ENCODE results near the gene MYO1C.
A peak's percentile ranks its signal among the peaks of the same experiment; 100 is the strongest.
"Not testable (repeated sequence)": the region's sequence is repeated elsewhere in the genome, so short reads cannot be mapped to it uniquely, and the experiment has no call there.

Gene MYO1C

DNA sequence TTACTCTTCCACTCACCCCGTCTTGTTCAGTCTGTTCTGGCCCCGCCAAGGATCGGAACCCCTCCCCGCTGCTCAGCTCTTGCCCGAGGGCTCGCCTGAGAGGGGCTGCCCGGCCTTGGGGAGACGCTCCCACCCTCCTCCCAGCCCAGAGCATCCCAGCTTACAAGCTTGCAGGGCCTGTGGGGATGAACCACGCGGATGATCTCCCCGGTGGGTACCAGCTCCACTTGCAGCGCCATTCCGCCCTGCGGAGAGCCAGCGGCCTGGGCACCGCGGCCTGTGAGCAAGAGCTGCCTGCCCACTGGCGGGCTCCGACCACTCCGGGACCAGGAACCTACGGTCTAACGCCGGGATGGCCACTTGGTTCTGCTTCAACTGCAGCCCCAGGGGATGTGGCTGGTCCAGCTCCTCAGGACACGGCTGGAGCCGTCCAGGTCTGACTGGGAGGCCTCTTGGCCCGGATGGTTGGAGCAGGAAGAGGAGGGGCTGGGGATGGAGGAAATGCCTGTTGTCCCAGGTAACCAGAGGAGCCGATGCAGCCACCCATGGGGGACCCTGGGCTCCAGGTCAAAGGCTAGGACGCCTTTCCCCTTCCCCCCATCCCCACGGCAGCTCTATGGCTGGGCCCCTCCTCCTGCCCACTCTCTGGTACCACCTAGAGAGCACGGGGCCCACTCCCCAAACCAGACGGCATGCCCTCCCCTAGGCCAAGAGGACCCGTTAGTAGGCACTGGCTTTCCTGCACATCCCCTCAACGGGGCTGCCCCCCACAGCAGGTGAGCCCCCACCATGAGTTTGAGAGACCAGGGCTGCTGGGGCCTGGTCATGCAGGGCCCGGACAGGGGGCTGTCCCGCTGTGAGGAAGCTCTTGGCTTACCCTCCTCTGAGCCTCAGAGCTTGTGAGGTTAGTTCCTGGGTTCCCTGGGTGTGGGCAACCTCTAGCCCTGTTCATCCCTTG is at the start of gene MYO1C:
Gene MYO1C, minus strand, starts transcription at position 438 of the 958 bp plus-strand sequence. Its CDS starts 199 bp downstream, at position 239.
- DNase-seq (ENCODE audit: low read depth in 2 of 3, low spot score in 2 of 3) = no peak

DNA sequence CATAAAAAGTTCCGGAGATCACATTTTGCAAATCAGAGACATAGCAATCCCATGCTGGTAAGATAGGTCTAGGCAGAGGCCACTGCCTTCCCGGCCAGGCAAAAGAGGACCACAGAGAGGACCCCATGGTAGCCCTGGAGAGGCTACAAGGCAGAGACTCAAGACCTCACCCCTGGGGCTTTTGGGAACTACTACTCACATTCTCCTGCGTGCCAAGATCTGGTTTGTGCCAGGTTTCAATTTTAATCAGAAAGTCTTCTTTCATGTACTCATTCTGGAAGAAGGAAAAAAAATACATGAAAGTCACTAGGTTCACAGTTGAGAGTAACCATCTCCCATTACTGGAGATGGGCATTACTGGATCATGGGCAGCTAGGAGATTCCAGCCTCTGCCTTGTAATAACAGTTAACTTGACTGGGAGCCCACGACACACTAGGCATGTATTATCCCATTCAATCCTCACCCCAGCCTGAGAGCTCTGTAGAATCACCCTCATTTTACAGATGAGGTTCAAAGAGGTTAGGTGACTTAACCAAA is 49.0 kb upstream of the MYO1C start:
- no peak for DNase-seq (ENCODE audit: low read depth in 2 of 3, low spot score in 2 of 3)

DNA sequence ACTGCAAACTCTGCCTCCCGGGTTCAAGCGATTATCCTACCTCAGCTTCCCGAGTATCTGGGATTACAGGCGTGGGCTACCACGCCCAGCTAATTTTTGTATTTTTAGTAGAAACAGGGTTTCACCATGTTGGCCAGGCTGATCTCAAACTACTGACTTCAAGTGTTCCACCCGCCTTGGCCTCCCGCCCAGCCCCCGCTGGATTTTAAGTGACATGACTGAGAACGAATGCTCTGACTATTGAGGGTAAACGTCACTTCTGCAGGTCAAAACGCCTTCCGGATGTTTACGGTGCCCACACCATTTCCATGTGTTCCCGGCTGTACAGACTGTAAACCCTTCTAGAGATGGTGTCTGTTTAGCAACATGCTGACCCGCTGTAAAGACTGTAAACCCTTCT is 47.3 kb upstream of the MYO1C start:
- DNase-seq (ENCODE audit: low read depth in 2 of 3, low spot score in 2 of 3) = no peak

DNA sequence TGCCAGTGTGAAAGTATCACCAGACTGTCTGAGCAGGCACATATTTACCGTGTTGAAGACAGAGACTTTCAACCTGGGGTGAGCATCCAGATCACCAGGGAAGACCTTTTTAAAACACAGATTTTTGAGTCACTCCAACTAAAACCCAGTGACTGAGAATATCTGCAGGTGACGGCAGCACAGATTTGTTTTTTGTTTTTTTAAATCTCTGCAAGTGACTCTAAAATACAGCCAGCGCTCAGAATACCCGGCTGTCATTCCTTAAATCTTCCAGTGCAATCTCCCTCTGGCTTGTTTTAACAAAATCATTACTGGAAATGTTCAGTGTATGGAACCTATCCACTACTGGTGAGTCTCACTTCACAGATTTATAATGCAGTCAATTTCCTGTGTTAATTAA is 43.3 kb upstream of the MYO1C start:
- no peak for DNase-seq (ENCODE audit: low read depth in 2 of 3, low spot score in 2 of 3)

- no peak for DNase-seq (ENCODE audit: low read depth in 2 of 3, low spot score in 2 of 3)
Measured at GRCh38 chr17:1533661-1534325, 41.3 kb upstream of the MYO1C start.

DNA sequence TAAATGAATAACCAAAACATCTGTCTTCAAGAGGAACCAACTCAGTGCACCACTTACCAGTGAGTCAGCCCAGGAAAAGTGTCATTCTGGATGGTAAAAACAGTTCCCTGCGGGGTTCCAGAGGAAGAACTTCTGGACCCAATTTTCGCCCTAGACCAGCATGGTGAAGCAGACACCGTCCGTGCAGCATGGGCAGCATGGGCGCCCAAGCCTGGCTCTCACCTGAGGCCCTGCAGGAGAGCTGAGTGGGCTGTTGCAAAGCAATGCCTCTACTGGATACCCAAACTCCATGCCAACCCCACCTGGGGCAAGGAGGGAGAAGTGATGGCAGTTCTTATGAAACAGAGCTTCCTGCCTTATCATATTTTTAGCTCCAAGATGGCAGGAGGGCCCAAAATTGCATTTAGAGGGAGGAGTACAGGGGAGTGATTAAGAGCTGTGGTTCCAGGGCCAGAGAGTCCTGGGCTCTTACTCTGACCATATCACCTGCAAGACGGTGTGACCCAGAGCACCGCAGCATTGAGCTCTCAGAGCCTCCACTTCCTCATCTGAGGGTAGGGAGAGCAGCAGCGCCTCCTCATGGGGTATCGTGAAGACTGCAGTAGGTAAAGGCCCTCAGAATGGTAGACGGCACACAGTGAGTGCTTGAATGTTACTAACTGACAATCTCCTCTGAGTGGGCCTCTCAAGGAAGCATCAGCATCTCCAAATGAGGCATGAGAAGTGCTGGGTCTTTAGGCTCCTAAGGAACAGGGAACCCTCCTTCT is 40.5 kb upstream of the MYO1C start:
- no peak for DNase-seq (ENCODE audit: low read depth in 2 of 3, low spot score in 2 of 3)

DNA sequence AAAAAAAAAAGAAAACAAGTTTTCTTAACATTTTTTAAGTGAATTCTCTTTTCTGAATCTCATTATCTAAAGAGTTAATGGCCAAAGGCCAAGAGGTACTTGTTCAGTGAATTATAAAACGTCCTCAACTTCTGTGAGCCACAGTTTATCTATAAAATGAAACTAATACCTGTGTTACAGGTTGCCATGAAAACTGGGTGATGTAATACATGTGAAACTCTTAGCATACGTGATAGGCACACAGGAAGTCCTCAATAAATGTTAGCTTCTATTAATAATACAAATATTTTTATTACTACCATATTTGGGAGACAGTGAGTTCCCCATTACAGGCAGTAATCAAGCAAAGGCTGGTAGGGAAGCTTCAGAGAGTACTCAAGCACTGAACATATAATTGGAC is 37.4 kb upstream of the MYO1C start:
- no peak for DNase-seq (ENCODE audit: low read depth in 2 of 3, low spot score in 2 of 3)

DNA sequence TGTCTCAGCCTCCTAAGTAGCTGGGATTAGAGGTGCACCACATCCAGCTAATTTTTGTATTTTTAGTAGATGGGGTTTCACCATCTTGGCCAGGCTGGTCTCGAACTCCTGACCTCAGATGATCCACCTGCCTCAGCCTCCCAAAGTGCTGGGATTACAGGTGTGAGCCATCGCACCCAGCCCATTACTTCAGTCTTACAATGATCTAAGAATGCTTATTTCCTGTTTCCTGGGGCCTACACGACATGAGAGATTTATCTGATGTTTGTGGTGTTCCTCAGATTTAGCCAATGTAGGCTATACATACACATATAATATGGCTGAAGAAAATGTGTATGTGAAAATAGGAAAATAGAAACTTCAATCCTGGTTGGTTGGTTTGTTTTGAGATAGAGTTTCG is 34.4 kb upstream of the MYO1C start:
- not testable (repeated sequence) for DNase-seq (ENCODE audit: low read depth in 2 of 3, low spot score in 2 of 3)

- DNase-seq (ENCODE audit: low read depth in 2 of 3, low spot score in 2 of 3) = no peak
Measured at GRCh38 chr17:1522626-1523025, 30.1 kb upstream of the MYO1C start.

DNA sequence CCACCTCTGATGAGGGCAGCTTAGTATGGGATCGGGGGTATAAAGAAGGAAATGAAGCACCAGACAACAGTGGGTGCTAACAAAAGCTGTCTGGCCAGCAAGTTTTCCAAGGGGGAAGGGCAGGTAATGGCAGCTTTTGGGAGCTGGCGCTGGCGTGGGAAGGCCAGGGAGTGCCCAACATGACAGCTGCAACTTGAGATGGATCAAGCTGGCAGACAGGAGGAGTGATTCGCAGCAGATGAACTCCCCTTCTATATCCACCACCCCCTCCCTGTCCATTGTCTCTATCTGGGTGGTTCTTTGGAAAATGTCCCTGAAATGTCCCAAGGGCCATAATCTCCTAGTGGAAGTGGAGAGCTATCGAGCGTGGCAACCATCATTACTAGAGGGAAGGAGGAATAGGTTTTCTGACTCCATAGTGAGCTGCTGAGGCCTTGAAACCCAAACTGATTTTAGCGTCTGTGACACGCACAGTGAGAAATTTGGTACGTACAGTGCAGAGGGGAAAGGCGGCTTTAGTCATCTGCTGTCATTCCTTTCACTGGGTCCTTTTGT is 28.7 kb upstream of the MYO1C start:
- DNase-seq (ENCODE audit: low read depth in 2 of 3, low spot score in 2 of 3) = no peak

DNA sequence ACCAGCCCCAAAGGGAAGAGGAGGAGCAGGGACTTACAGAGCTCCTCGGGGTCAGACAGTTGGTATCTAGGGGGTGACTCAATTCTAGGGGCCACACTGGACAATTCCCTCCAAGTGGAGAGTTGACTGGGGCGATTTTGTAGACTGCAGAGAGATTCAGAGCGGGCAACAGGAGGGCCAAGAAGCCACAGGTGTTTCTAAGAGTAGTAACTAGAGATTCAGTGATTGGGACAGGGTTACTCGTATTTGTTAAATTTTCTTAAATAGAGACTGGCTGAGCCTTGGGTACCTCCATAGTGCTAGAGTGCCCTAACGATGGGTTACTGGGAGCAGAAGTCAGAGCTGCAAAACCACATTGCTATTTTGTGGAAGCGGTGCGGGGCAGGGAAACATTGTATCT is 27.2 kb upstream of the MYO1C start:
- no peak for DNase-seq (ENCODE audit: low read depth in 2 of 3, low spot score in 2 of 3)

- no peak for DNase-seq (ENCODE audit: low read depth in 2 of 3, low spot score in 2 of 3)
Measured at GRCh38 chr17:1518410-1518809, 25.9 kb upstream of the MYO1C start.

- DNase-seq (ENCODE audit: low read depth in 2 of 3, low spot score in 2 of 3) = peak; percentile 88 to 97 (median 95)
Measured at GRCh38 chr17:1516388-1517161, 24.1 kb upstream of the MYO1C start, which contains the start of gene INPP5K. Gene INPP5K, minus strand, starts transcription at chr17:1516612. Its CDS starts 113 bp downstream, at chr17:1516499.

DNA sequence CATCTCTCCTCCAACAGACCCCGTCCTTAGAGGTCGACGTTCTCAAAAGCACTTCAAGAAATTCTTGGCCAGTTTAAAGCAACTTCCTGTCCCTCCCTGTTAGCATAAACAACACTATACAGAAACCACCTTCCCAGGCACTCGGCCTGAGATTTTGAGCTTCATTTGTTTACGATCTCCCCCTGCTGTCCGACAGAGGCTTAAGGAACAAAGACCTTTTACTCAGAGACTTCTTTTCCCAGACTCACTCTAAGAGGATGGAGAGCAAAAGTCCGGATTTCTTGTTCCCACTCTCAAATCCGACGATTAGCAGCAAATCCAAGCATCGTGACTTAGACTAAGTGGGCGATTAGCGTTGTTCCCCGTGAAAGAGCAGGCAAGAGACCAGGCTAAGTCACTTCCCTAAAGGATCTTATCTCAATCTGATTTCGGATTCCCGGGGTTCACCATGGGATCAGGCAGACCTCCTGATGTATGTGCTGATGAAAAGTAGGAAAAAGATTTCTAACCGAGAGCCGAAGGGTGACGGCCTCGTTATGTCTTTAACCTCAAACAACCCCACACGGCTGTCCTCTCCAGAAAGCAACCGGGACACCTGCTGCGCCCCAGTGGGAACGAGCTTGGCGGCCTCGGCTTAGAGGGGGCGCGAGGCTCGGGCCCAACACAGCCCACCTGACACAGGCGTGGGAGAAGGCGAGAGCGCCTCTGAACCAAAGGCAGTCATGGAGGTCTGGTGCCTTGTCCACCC is 23.3 kb upstream of the MYO1C start:
- no peak for DNase-seq (ENCODE audit: low read depth in 2 of 3, low spot score in 2 of 3)

GRCh38 chr17:1512351-1512750 is 19.9 kb upstream of the MYO1C start:
- no peak for DNase-seq (ENCODE audit: low read depth in 2 of 3, low spot score in 2 of 3)

GRCh38 chr17:1511756-1512321 is 19.4 kb upstream of the MYO1C start:
- DNase-seq (ENCODE audit: low read depth in 2 of 3, low spot score in 2 of 3) = no peak

DNA sequence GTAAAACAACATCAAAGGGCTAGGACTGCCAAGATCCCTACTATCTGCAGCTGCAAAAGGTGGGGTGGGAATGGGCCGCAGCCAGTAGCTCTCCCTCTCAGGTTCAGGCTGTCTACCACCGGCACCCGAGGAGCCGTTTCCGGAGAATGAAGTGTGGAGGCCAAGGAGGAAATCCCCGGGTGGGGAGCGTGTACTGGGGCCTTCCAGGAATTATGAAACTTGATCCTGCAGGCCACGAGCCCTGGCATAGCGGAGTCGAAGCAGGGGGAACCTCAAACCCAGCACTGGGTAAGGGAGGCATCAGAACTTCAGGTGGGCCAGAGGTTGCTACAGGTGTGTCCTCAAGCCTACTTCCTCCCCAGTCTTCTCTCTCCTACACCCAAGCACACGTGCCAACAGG is 18.8 kb upstream of the MYO1C start:
- no peak for DNase-seq (ENCODE audit: low read depth in 2 of 3, low spot score in 2 of 3)

DNA sequence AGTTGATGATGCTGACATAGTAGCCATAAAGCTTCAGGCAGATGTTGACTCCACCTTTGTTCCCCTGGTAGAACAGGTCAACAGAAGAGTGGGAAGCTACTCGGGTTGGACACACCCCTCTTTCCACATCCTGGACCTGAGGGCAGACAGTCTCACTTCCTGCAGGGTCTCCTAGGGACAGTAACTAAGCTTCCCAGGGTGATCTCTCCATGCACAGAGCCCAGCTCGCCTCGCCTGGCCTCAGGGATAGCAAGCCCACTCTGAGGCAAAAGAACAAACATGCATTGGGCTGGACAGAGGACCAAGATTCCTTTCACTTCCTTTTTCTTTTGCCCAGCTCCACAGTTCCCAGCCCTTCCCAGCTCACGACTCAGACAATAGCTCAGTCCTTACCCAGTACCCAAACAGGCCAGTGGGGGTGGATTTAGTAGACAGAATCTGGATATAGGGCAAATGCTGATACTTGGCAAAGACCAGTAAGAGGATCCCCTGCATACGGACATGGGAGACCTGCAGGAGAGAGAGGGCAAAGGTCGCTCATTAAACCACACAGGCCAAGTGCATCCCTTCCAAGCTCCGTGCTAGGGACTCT is 16.9 kb upstream of the MYO1C start:
- DNase-seq (ENCODE audit: low read depth in 2 of 3, low spot score in 2 of 3) = no peak

GRCh38 chr17:1508709-1509108 is 16.2 kb upstream of the MYO1C start:
- DNase-seq (ENCODE audit: low read depth in 2 of 3, low spot score in 2 of 3) = not testable (repeated sequence)

Measured in activated CD8-positive, alpha-beta memory T cell treated with anti-CD3 and anti-CD28 coated beads for 48 hours (primary cell).